ENCODE results near the gene SEPTIN6. TPM values are rescaled to one million over a fixed set of nuclear protein-coding genes. Genes with fewer than 3 reads are reported as not detected.
"Not testable (repeated sequence)": the region's sequence is repeated elsewhere in the genome, so short reads cannot be mapped to it uniquely, and the experiment has no call there.

SEPTIN6 gene
- total RNA-seq, 6 experiments from 2014 or later: 12.7 to 25.6 (median 19.6) TPM

DNA sequence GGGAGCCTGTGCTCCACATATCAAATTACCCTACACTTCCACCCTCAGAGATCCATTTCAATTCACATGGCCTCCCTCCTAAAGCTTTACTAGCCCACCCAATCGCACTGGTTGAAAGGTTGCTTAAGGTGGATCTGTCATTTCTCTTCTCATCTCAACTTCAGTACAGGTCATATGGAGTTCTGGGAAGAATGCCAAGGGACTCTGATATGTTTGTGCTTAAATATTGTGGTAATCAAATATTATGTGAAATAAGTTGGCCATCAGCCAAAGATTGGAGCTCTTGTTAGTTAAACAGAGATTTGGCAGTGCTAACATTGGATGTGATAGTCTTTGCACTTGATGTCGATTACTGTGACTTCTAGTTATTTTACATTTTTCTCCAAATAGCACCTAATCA, 20.5 kb downstream of the SEPTIN6 start:
- WGBS (ENCODE audit: insufficient coverage, low coverage, low lambda C conversion rate, missing lambda C conversion rate): 25% methylated on average over 2 of the region's 2 CpGs
- Histone ChIP-seq H3K27ac (no peak overlapping the region), H3K27me3 (no peaks in the 10 kb centered on the region), H3K36me3 (no peaks in the 10 kb centered on the region), H3K9me3 (no peaks in the 10 kb centered on the region), H3K4me3 (no peak overlapping the region), H3K4me1 (no peaks in the 10 kb centered on the region)
- DNase-seq (no peak), ATAC-seq (peak; percentile 61 to 79 (median 74))
- TF ChIP-seq, protein P1, sequence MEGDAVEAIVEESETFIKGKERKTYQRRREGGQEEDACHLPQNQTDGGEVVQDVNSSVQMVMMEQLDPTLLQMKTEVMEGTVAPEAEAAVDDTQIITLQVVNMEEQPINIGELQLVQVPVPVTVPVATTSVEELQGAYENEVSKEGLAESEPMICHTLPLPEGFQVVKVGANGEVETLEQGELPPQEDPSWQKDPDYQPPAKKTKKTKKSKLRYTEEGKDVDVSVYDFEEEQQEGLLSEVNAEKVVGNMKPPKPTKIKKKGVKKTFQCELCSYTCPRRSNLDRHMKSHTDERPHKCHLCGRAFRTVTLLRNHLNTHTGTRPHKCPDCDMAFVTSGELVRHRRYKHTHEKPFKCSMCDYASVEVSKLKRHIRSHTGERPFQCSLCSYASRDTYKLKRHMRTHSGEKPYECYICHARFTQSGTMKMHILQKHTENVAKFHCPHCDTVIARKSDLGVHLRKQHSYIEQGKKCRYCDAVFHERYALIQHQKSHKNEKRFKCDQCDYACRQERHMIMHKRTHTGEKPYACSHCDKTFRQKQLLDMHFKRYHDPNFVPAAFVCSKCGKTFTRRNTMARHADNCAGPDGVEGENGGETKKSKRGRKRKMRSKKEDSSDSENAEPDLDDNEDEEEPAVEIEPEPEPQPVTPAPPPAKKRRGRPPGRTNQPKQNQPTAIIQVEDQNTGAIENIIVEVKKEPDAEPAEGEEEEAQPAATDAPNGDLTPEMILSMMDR (IDR thresholded peaks at IDR 0.05): no peak
- TF ChIP-seq POLR2A (IDR thresholded peaks at IDR 0.05): no peak
- intact Hi-C loops (cut with DNase I): no loop called here

DNA sequence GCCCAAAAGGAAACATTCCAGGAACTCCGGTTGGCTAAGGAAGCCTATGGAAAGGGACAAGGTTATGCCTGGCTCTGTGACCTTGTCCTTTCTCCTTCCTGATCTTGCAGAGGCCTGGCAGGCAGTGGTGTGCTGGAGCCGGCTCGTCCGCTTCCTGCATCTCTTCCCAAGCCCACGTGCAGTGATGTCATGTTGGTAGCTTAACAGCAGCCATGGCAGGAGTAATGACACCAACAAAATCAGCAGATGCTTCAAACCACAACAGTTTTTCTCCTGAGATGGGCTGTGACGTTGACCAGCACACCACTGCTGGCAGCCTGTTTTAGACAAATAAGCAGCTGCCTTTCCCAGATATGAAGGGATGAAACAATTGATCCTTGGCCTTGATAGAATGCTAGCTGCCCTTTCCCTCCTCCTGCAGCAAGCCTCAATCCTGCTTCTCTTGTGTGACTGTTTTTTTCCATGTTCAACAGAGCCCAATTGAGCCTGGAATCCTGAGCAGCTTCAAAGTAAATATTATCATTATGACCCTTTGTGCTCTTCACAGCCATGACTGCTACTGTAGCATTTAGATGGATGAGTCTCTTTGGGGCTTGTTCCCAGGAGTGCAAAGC, 23.4 kb downstream of the SEPTIN6 start:
- Histone ChIP-seq H3K4me3 (no peak overlapping the region), H3K4me1 (no peaks in the 10 kb centered on the region), H3K27me3 (no peaks in the 10 kb centered on the region), H3K36me3 (no peaks in the 10 kb centered on the region), H3K27ac (no peak overlapping the region), H3K9me3 (no peaks in the 10 kb centered on the region)
- intact Hi-C loops (cut with DNase I): no loop called here
- ATAC-seq (peak; percentile 42 to 67 (median 53)), DNase-seq (no peak)
- 50% methylated on average over 1 of the region's 6 CpGs for WGBS (ENCODE audit: insufficient coverage, low coverage, low lambda C conversion rate, missing lambda C conversion rate)
- TF ChIP-seq, protein P1 (IDR thresholded peaks at IDR 0.05): no peak
- no peak for TF ChIP-seq POLR2A (IDR thresholded peaks at IDR 0.05)

DNA sequence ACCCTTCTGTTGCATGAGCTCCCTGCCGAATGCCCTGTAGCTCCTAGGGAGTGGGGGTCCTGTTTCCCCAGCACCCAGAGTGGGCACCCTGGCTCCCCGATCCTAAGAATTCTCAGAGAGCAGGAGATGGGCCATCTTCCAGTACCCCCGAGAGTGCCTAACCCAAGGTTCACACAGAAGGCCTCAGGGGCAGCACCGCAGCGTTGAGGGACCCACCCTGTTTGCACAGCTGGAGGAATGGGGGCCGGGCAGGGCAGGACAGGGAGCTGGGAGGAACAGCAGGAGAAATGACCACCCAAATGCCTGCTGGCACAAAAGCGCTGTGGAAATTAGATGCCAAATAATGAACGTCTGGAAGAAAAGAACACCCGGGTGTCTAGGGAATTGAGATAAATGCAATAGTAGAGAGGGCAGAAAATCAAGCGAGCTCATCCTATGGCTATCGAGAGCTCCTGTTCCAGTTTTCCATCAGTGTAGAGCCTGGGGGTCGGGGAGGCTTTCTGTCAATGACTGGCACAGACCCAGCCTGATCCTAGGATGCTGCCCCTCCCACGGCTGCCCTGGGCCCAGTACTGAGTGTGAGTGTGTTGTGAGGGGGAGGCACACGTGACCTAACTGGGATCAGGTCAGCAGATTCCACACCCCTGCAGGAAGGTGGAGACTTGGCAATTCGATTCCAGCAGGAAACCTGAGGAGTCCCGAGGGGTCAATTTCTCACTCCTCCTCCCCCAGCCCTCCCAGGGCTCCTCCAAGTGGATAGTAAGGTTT, 25.7 kb downstream of the SEPTIN6 start:
- Histone ChIP-seq H3K36me3 (no peaks in the 10 kb centered on the region), H3K4me3 (no peak overlapping the region), H3K27me3 (no peaks in the 10 kb centered on the region), H3K9me3 (no peaks in the 10 kb centered on the region), H3K4me1 (no peaks in the 10 kb centered on the region), H3K27ac (no peak overlapping the region)
- TF ChIP-seq, protein P1 (IDR thresholded peaks at IDR 0.05): no peak
- no peak for TF ChIP-seq POLR2A (IDR thresholded peaks at IDR 0.05)
- ATAC-seq (no peak), DNase-seq (no peak)
- intact Hi-C loops (cut with DNase I): no loop called here
- 78% methylated on average over 4 of the region's 16 CpGs for WGBS (ENCODE audit: insufficient coverage, low coverage, low lambda C conversion rate, missing lambda C conversion rate)

DNA sequence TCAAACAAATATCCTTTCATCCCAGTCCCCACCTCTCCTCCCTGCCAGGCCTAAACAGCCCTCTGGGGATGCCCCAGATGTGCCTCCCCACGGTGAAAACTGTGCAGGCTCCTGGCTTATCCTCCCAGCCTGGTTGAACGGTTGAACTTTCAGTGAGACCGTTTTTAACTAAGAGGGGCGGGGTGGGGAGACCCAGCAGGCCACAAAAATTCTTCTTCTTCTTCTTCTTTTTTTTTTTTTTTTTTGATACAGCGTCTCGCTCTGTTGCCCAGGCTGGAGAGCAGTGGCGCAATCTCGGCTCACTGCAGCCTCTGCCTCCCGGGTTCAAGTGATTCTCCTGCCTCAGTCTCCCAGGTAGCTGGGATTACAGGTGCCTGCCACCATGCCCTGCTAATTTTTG, 28.1 kb downstream of the SEPTIN6 start:
- H3K9me3 ChIP-seq; H3K4me1 ChIP-seq; H3K27ac ChIP-seq; H3K4me3 ChIP-seq; ATAC-seq; intact Hi-C loops (cut with DNase I); H3K27me3 ChIP-seq; H3K36me3 ChIP-seq; DNase-seq: not testable (repeated sequence)
- 64% methylated on average over 9 of the region's 9 CpGs for WGBS (ENCODE audit: insufficient coverage, low coverage, low lambda C conversion rate, missing lambda C conversion rate)

DNA sequence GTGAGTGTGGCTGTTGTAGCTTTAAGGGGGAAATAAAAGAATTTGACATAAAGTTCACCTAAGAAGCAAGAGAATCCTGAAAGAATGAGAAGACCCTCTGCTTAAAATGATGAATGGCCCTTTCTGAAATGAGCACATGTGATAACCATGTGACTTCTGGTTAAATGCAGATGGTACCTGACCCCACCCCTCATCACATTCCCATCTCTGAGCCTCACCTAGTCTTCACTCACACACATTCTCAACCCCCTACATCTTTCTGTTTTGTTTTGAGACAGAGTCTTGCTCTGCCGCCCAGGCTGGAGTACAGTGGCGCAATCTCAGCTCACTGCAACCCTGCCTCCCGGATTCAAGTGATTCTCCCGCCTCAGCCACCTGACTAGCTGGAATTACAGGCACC, 31.5 kb downstream of the SEPTIN6 start:
- no peak for TF ChIP-seq POLR2A (IDR thresholded peaks at IDR 0.05)
- TF ChIP-seq, protein P1 (IDR thresholded peaks at IDR 0.05): no peak
- DNase-seq: no peak
- whole genome bisulfite sequencing (ENCODE audit: insufficient coverage, low coverage, low lambda C conversion rate, missing lambda C conversion rate): 72% methylated on average over 4 of the region's 4 CpGs

More for the DNA sequence above, 31.5 kb downstream of the SEPTIN6 start:
- Histone ChIP-seq H3K4me1 (no peaks in the 10 kb centered on the region), H3K27ac (no peak overlapping the region), H3K9me3 (no peaks in the 10 kb centered on the region), H3K36me3 (no peaks in the 10 kb centered on the region), H3K27me3 (no peaks in the 10 kb centered on the region), H3K4me3 (no peak overlapping the region)
- intact Hi-C loops (cut with DNase I): no loop called here
- ATAC-seq: no peak

Data from right lobe of liver (tissue), 6 donors.